NT2/D1 (cell line): ENCODE measurements around the gene AGAP1.

ENCODE experiments used
- SUZ12 ChIP-seq: IDR thresholded peaks from 2 replicates; pipeline ENCODE4 v1.6.1; 2011; ENCODE audit not compliant: insufficient read length, insufficient read depth; ENCODE audit errors: extremely low read depth
- YY1 ChIP-seq: IDR thresholded peaks from 2 replicates; pipeline ENCODE4 v1.6.1; 2011; ENCODE audit not compliant: insufficient read length, insufficient read depth
- ZNF274 ChIP-seq: IDR thresholded peaks from 2 replicates; pipeline ENCODE4 v1.6.1; 2011; ENCODE audit warnings: mild to moderate bottlenecking, low read depth, low read length

GRCh38 chr2:236083934-236084333, 590.1 kb downstream of the AGAP1 start:
- TF ChIP-seq SUZ12 (no peak), ZNF274 (no peak), YY1 (no peak)
